Tibial nerve (tissue), 4 donors: ENCODE measurements around the gene CDX2. TPM values are rescaled to one million over a fixed set of nuclear protein-coding genes. Genes with fewer than 3 reads are reported as not detected.
A peak's percentile ranks its signal among the peaks of the same experiment; 100 is the strongest.

Source experiments
- DNase-seq, 2 donors: peaks; one replicate each; pipeline ENCODE4 v3.0.0-alpha.2; 2019; ENCODE audit warnings: low spot score in 2 of 2
- H3K27ac ChIP-seq, 4 donors: fragments of 200-600 bp; sonication (generic) in 3 of 4; one replicate each; pipeline ENCODE4 v1.5.1; 2017 to 2019; ENCODE audit warnings: mild to moderate bottlenecking in 1 of 4
- H3K27me3 ChIP-seq, 2 donors: fragments of 200-600 bp; sonication (generic) in 1 of 2; one replicate each; pipeline versions ENCODE4 v1.5.1 to v1.6.0; 2017 to 2019
- H3K36me3 ChIP-seq, 3 donors: fragments of 200-600 bp; sonication (generic); one replicate each; pipeline ENCODE4 v1.5.1; 2018 to 2019
- H3K4me1 ChIP-seq, 4 donors: fragments of 200-600 bp; sonication (generic) in 3 of 4; one replicate each; pipeline ENCODE4 v1.5.1; 2017 to 2019
- H3K4me3 ChIP-seq, 4 donors: fragments of 200-600 bp; sonication (generic) in 3 of 4; one replicate each; pipeline ENCODE4 v1.5.1; 2017 to 2019; ENCODE audit warnings: mild to moderate bottlenecking in 1 of 4, moderate library complexity in 1 of 4
- H3K9me3 ChIP-seq, 4 donors: fragments of 200-600 bp; sonication (generic) in 3 of 4; one replicate each; pipeline ENCODE4 v1.5.1; 2017 to 2019
- CTCF ChIP-seq, 5 experiments: fragments of 200-600 bp in 3 of 5; fragments of 450-650 bp in 2 of 5; sonication (generic) in 3 of 5; IDR thresholded peaks; one replicate each; pipeline ENCODE4 v1.5.1; 2016 to 2019; ENCODE audit warnings: antibody characterized with exemption in 5 of 5, mild to moderate bottlenecking in 3 of 5, moderate library complexity in 2 of 5
- EP300 ChIP-seq, 2 donors: sonication (generic); formaldehyde crosslinking; IDR thresholded peaks; one replicate each; pipeline ENCODE4 v1.6.1; 2017; ENCODE audit warnings: antibody characterized with exemption in 2 of 2, mild to moderate bottlenecking in 1 of 2
- POLR2A ChIP-seq, 2 donors: fragments of 450-650 bp; IDR thresholded peaks; one replicate each; pipeline ENCODE4 v1.6.1; 2017; ENCODE audit warnings: antibody characterized with exemption in 2 of 2, mild to moderate bottlenecking in 2 of 2, moderate library complexity in 2 of 2
- WGBS, 2 donors: methylation state at CpG; one replicate each; pipeline ENCODE4 v1.1.5; 2018; 5-methylcytosine and 5-hydroxymethylcytosine counted together
- total RNA-seq, 4 donors: library from RNA; depleted of rRNA; stranded (reverse); fragments of >200 nt; gene quantifications; one replicate each; pipeline ENCODE4 v1.1.0, GENCODE V29; 2016

The CDX2 gene
- total RNA-seq, 4 donors from 2014 or later: not detected

- DNase-seq: no peak
- no peaks in the 10 kb centered on the region for H3K9me3 ChIP-seq
- no peaks in the 10 kb centered on the region for H3K36me3 ChIP-seq
- H3K4me3 ChIP-seq: no peak overlapping the region
- peaks cover 0 to 71% (median 22%) of the 10 kb centered on the region in 4 donors for H3K4me1 ChIP-seq
- no peak overlapping the region for H3K27ac ChIP-seq
- no peak for TF ChIP-seq EP300 (IDR thresholded peaks at IDR 0.05)
- no peak for TF ChIP-seq CTCF (IDR thresholded peaks at IDR 0.05)
- no peak for TF ChIP-seq POLR2A (IDR thresholded peaks at IDR 0.05)
- WGBS, 2 donors: 3 to 10% methylated on average over 45 of the region's 48 CpGs
- H3K27me3 ChIP-seq: peaks cover 0 to 100% of the 10 kb centered on the region in 2 donors
Measured at GRCh38 chr13:27923794-27924528, 45.2 kb downstream of the CDX2 start.

GRCh38 chr13:27922883-27923612 is 46.1 kb downstream of the CDX2 start:
- Histone ChIP-seq H3K4me3 (no peak overlapping the region), H3K4me1 (peaks cover 0 to 72% (median 25%) of the 10 kb centered on the region in 4 donors), H3K36me3 (no peaks in the 10 kb centered on the region), H3K9me3 (no peaks in the 10 kb centered on the region), H3K27ac (no peak overlapping the region), H3K27me3 (peaks cover 0 to 100% of the 10 kb centered on the region in 2 donors)
- no peak for TF ChIP-seq EP300 (IDR thresholded peaks at IDR 0.05)
- TF ChIP-seq CTCF (IDR thresholded peaks at IDR 0.05): no peak
- TF ChIP-seq POLR2A (IDR thresholded peaks at IDR 0.05): no peak
- 3 to 5% methylated on average over 22 of the region's 24 CpGs for WGBS, 2 donors
- no peak for DNase-seq

- Histone ChIP-seq H3K36me3 (no peaks in the 10 kb centered on the region), H3K9me3 (no peaks in the 10 kb centered on the region), H3K4me1 (peaks cover 0 to 74% (median 33%) of the 10 kb centered on the region in 4 donors), H3K27me3 (peaks cover 0 to 100% of the 10 kb centered on the region in 2 donors), H3K4me3 (no peak overlapping the region), H3K27ac (no peak overlapping the region)
- TF ChIP-seq POLR2A (IDR thresholded peaks at IDR 0.05) (no peak), CTCF (IDR thresholded peaks at IDR 0.05) (no peak)
- DNase-seq: no peak
- WGBS, 2 donors: 9 to 10% methylated on average over 37 to 39 of the region's 39 CpGs
Measured at GRCh38 chr13:27921961-27922882, 46.9 kb downstream of the CDX2 start.

- WGBS, 2 donors: 2 to 3% methylated on average over 26 to 28 of the region's 41 CpGs
- Histone ChIP-seq H3K4me1 (peaks cover 0 to 71% (median 37%) of the 10 kb centered on the region in 4 donors), H3K27me3 (peaks cover 0 to 100% of the 10 kb centered on the region in 2 donors), H3K27ac (no peak overlapping the region), H3K9me3 (no peaks in the 10 kb centered on the region), H3K4me3 (peak overlapping the region; percentile 11 to 45 (median 35)), H3K36me3 (no peaks in the 10 kb centered on the region)
- no peak for TF ChIP-seq EP300 (IDR thresholded peaks at IDR 0.05)
- no peak for TF ChIP-seq POLR2A (IDR thresholded peaks at IDR 0.05)
- no peak for TF ChIP-seq CTCF (IDR thresholded peaks at IDR 0.05)
- no peak for DNase-seq
Measured at GRCh38 chr13:27921421-27921960, 47.6 kb downstream of the CDX2 start.
